Testis (tissue), 2 donors: Measurements from ENCODE around the gene DNAJC22.

ENCODE experiments used
- CTCF ChIP-seq, 3 experiments: fragments of 450-650 bp in 2 of 3; fragments of 200-600 bp in 1 of 3; sonication (generic) in 1 of 3; IDR thresholded peaks; one replicate each; pipeline ENCODE4 v1.5.1; 2016 to 2019; ENCODE audit warnings: antibody characterized with exemption in 3 of 3, mild to moderate bottlenecking in 2 of 3, moderate library complexity in 1 of 3
- POLR2A ChIP-seq: fragments of 450-650 bp; IDR thresholded peaks from one replicate; pipeline ENCODE4 v1.6.1; 2017; ENCODE audit warnings: antibody characterized with exemption, mild to moderate bottlenecking, moderate library complexity

GRCh38 chr12:49368240-49368600, 21.5 kb downstream of the DNAJC22 start:
- TF ChIP-seq CTCF (IDR thresholded peaks at IDR 0.05) = no peak
- TF ChIP-seq POLR2A = no peak
